Stomach (tissue), 9 donors: ENCODE measurements around the gene SLC24A4. TPM values are rescaled to one million over a fixed set of nuclear protein-coding genes. Genes with fewer than 3 reads are reported as not detected.
A peak's percentile ranks its signal among the peaks of the same experiment; 100 is the strongest.

Source experiments
- DNase-seq, 2 donors: peaks; one replicate each; pipeline versions ENCODE4 v3.0.0 to v3.0.0-alpha.2; 2013 to 2019
- H3K27ac ChIP-seq, 5 donors: fragments of 200-600 bp in 4 of 5; sonication (generic) in 4 of 5; one replicate each; pipeline ENCODE4 v1.5.1; 2013 to 2019; ENCODE audit warnings: mild to moderate bottlenecking in 1 of 5, moderate library complexity in 1 of 5
- H3K27me3 ChIP-seq, 3 donors: fragments of 200-600 bp; sonication (generic); one replicate each; pipeline ENCODE4 v1.5.1; 2017 to 2019; ENCODE audit warnings: mixed run types in 1 of 3
- H3K36me3 ChIP-seq, 4 donors: fragments of 200-600 bp; sonication (generic); 1 replicate in 3 of 4; 2 replicates in 1 of 4; pipeline ENCODE4 v1.5.1; 2016 to 2019
- H3K4me1 ChIP-seq, 4 donors: fragments of 200-600 bp; sonication (generic); one replicate each; pipeline ENCODE4 v1.5.1; 2016 to 2019
- H3K4me3 ChIP-seq, 4 donors: fragments of 200-600 bp; sonication (generic) in 3 of 4; one replicate each; pipeline ENCODE4 v1.5.1; 2016 to 2019; ENCODE audit warnings: mild to moderate bottlenecking in 1 of 4
- H3K9me3 ChIP-seq, 4 donors: fragments of 200-600 bp; sonication (generic); one replicate each; pipeline ENCODE4 v1.5.1; 2016 to 2019
- CTCF ChIP-seq, 7 experiments: fragments of 450-650 bp in 4 of 7; fragments of 200-600 bp in 3 of 7; sonication (generic) in 3 of 7; IDR thresholded peaks; one replicate each; pipeline ENCODE4 v1.5.1; 2016 to 2019; ENCODE audit warnings: antibody characterized with exemption in 7 of 7, control low read depth in 2 of 7, mild to moderate bottlenecking in 1 of 7
- EP300 ChIP-seq: sonication (generic); formaldehyde crosslinking; IDR thresholded peaks from one replicate; pipeline ENCODE4 v1.6.1; 2017; ENCODE audit warnings: antibody characterized with exemption
- POLR2A ChIP-seq, 4 donors: fragments of 450-650 bp; IDR thresholded peaks; one replicate each; pipeline ENCODE4 v1.6.1; 2016; ENCODE audit warnings: antibody characterized with exemption in 4 of 4, control low read depth in 2 of 4, mild to moderate bottlenecking in 1 of 4, moderate library complexity in 1 of 4
- POLR2AphosphoS5 ChIP-seq, 3 donors: sonication (generic); formaldehyde crosslinking; IDR thresholded peaks; one replicate each; pipeline ENCODE4 v1.6.1; 2016; ENCODE audit warnings: antibody characterized with exemption in 3 of 3
- WGBS, 5 donors: extraction: QIAGEN DNeasy Blood & Tissue Kit in 3 of 5; methylation state at CpG; one replicate each; pipeline versions ENCODE4 v1.1.5 to v1.1.7; 2013 to 2018; 5-methylcytosine and 5-hydroxymethylcytosine counted together
- intact Hi-C: fragments of 100-400 bp; cut with DNase I; formaldehyde crosslinking; loops from one replicate; pipeline ENCODE4 v1.15.1; 2023; ENCODE audit warnings: low total_unique reads
- polyA plus RNA-seq, 3 donors: library from polyadenylated mRNA; stranded (reverse); fragments of 200-250 nt; gene quantifications; one replicate each; pipeline ENCODE4 v1.2.3, GENCODE V29; 2013
- total RNA-seq, 5 donors: library from RNA; depleted of rRNA; stranded (reverse); fragments of >200 nt; gene quantifications; one replicate each; pipeline versions ENCODE4 v1.1.0 to v1.2.3, GENCODE V29; 2014 to 2016
- donor health status: healthy with polysubstance abuse.
- donor health status: Bipolar disorder and iron deficiency.
- donor health status: healthy.

The SLC24A4 gene
- total and polyA plus RNA-seq, 8 donors, result 0.08 to 0.92 (median 0.38) TPM; not detected in 4

DNA sequence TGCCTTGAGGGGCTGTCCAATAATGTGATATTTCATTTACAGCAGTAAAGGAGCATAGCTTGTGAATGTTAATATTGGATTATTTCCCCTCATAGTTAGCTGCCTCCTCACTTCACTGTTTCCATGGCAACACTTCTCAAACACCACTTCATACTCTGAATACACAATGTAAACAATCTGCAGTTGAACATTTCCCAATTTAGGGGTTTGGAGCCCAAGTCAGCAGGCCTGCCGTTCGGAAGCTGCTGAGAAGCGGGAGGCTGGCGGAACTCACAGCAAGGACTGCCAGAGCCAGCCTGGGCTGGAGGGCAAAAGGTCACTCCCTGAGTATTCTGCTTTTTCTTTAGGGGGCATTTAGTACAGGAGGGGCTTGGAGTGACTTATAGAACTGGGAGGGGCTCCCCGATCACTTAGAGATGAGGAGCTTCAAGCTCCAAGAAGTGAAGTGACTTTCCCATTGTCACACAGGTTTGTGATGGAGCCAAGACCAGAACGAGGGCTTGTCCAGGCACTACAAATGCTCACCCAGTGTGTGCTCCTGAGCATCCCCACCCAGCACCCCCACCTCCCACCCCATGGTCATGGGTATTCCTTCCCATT is 12.1 kb upstream of the SLC24A4 start:
- 71 to 82% (median 80%) methylated on average over 6 of the region's 6 CpGs for WGBS, 5 donors
- Histone ChIP-seq H3K9me3 (no peaks in the 10 kb centered on the region), H3K27ac (no peak overlapping the region), H3K36me3 (no peaks in the 10 kb centered on the region), H3K4me1 (no peaks in the 10 kb centered on the region), H3K4me3 (no peak overlapping the region), H3K27me3 (peaks cover 0 to 16% (median 0%) of the 10 kb centered on the region in 3 donors)
- DNase-seq, result peak in 1 of 2 donors; percentile 37
- intact Hi-C loops, result no loop called here
- TF ChIP-seq POLR2AphosphoS5 (IDR thresholded peaks at IDR 0.05) (no peak), EP300 (no peak), POLR2A (IDR thresholded peaks at IDR 0.05) (no peak), CTCF (IDR thresholded peaks at IDR 0.05) (no peak)

DNA sequence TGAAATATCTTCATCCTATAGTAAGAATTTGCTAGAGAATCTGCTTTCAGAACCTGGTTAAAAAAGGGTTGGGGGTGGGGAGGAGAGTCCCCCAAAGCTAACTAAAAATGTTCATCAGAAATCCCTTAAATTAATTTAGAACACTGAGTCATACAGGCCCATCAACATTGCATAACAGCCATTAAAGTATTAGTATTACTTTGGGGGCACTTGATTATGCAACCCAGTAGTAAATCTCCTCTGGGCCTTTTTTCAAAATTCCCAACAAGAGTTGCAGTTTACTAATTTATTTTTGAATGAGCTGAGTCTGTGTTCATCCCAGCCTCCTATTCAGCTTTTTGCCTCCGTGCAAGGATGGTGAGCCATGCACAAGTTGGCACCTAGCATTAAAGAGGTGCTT is 8.8 kb upstream of the SLC24A4 start:
- Histone ChIP-seq H3K4me1 (no peaks in the 10 kb centered on the region), H3K36me3 (no peaks in the 10 kb centered on the region), H3K9me3 (peaks cover 0 to 10% (median 0%) of the 10 kb centered on the region in 4 donors), H3K27me3 (peaks cover 0 to 15% (median 0%) of the 10 kb centered on the region in 3 donors), H3K4me3 (no peak overlapping the region), H3K27ac (no peak overlapping the region)
- intact Hi-C loops, result no loop called here
- WGBS, 5 donors, result 57 to 83% (median 66%) methylated on average over 1 of the region's 1 CpG
- DNase-seq, result no peak
- TF ChIP-seq EP300, result no peak
- no peak for TF ChIP-seq CTCF (IDR thresholded peaks at IDR 0.05)
- no peak for TF ChIP-seq POLR2AphosphoS5 (IDR thresholded peaks at IDR 0.05)
- no peak for TF ChIP-seq POLR2A (IDR thresholded peaks at IDR 0.05)

DNA sequence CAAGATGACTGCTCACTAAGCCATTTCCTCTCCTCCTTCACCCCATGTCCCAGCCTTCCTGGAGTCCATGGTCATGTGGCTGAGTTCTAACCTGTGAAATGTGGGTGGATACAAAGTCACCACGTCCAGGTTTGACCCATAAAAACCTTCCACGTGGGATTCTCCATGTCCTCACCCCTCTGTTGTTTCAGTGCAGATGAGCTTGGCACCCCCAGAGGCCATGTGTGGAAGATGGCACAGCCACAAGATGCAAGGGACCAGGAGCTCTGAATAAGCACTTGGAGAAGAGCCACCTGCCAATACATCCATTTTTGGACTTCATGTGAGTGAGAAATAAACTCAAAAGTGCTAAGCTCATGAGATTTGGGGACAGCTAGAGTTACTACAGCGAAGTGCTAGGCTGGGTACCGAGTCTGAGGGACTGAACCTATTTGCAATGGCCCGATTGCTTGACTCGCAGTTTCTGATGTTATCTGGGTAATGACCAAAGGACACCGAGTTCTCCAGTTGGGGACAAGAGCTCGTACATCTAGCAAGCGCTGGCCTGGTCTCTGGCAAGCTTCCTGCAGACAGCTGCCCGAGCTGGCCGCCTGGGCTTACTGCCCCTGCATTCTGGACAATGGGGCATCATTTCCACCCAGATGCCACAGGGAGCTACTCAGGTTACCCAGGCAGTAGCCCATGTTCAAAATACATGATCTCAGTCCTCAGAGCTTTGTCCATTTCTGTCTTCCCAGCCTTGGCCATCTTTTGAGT is 7.7 kb upstream of the SLC24A4 start:
- Histone ChIP-seq H3K9me3 (peaks cover 0 to 10% (median 0%) of the 10 kb centered on the region in 4 donors), H3K27ac (no peak overlapping the region), H3K27me3 (peaks cover 0 to 19% (median 8%) of the 10 kb centered on the region in 3 donors), H3K4me1 (no peaks in the 10 kb centered on the region), H3K4me3 (no peak overlapping the region), H3K36me3 (no peaks in the 10 kb centered on the region)
- 60 to 78% (median 76%) methylated on average over 7 to 11 of the region's 11 CpGs for WGBS, 5 donors
- TF ChIP-seq POLR2AphosphoS5 (IDR thresholded peaks at IDR 0.05) (no peak), EP300 (no peak), POLR2A (IDR thresholded peaks at IDR 0.05) (no peak), CTCF (IDR thresholded peaks at IDR 0.05) (no peak)
- DNase-seq, result no peak
- intact Hi-C loops, result no loop called here

GRCh38 chr14:92316176-92316575 is 6.8 kb upstream of the SLC24A4 start:
- Histone ChIP-seq H3K36me3 (no peaks in the 10 kb centered on the region), H3K27me3 (peaks cover 0 to 27% (median 9%) of the 10 kb centered on the region in 3 donors), H3K9me3 (peaks cover 0 to 10% (median 0%) of the 10 kb centered on the region in 4 donors), H3K27ac (no peak overlapping the region), H3K4me1 (no peaks in the 10 kb centered on the region), H3K4me3 (no peak overlapping the region)
- DNase-seq, result no peak
- TF ChIP-seq CTCF (IDR thresholded peaks at IDR 0.05), result no peak
- TF ChIP-seq POLR2AphosphoS5 (IDR thresholded peaks at IDR 0.05), result no peak
- no peak for TF ChIP-seq EP300
- TF ChIP-seq POLR2A (IDR thresholded peaks at IDR 0.05), result no peak
- intact Hi-C loops, result no loop called here
- 36 to 70% (median 46%) methylated on average over 4 of the region's 4 CpGs for WGBS, 5 donors
